HG03457 (cell line): ENCODE measurements around the gene DDX4.
A peak's percentile ranks its signal among the peaks of the same experiment; 100 is the strongest.
"Not testable (repeated sequence)": the region's sequence is repeated elsewhere in the genome, so short reads cannot be mapped to it uniquely, and the experiment has no call there.

Experiments used
- ATAC-seq: cut with Tn5 transposase; IDR thresholded peaks from one replicate; pipeline ENCODE4 v1.9.1; 2021; ENCODE audit warnings: moderate number of reproducible peaks; ENCODE audit not compliant: unreplicated experiment

DDX4 gene

GRCh38 chr5:55720188-55720703 is 17.6 kb upstream of the DDX4 start:
- no peak for ATAC-seq

- ATAC-seq: no peak
These were observed 13.6 kb upstream of the DDX4 start for GRCh38 chr5:55724281-55724680.

- ATAC-seq: no peak
These were observed 6.0 kb upstream of the DDX4 start for GRCh38 chr5:55731848-55732247.

GRCh38 chr5:55732585-55732984 is 5.3 kb upstream of the DDX4 start:
- no peak for ATAC-seq

- ATAC-seq: no peak
These were observed 3.2 kb upstream of the DDX4 start for GRCh38 chr5:55734658-55735057.

- ATAC-seq: no peak
These were observed 4.9 kb downstream of the DDX4 start for GRCh38 chr5:55742778-55743177.

GRCh38 chr5:55747778-55748318 is 10.0 kb downstream of the DDX4 start:
- ATAC-seq: no peak

GRCh38 chr5:55749387-55749786 is 11.5 kb downstream of the DDX4 start:
- ATAC-seq: no peak

- ATAC-seq: no peak
These were observed 12.2 kb downstream of the DDX4 start for GRCh38 chr5:55750063-55750462.

GRCh38 chr5:55750499-55750898 is 12.6 kb downstream of the DDX4 start:
- no peak for ATAC-seq

GRCh38 chr5:55758231-55758630 is 20.4 kb downstream of the DDX4 start:
- ATAC-seq: no peak

- ATAC-seq: no peak
These were observed 20.9 kb downstream of the DDX4 start for GRCh38 chr5:55758714-55759113.

- not testable (repeated sequence) for ATAC-seq
These were observed 23.9 kb downstream of the DDX4 start for GRCh38 chr5:55761721-55762120.

- ATAC-seq: peak; percentile 65
These were observed 26.0 kb downstream of the DDX4 start for GRCh38 chr5:55763746-55764420.

GRCh38 chr5:55768279-55768678 is 30.4 kb downstream of the DDX4 start:
- ATAC-seq: no peak

GRCh38 chr5:55771175-55771655 is 33.4 kb downstream of the DDX4 start:
- no peak for ATAC-seq

GRCh38 chr5:55773057-55773456 is 35.2 kb downstream of the DDX4 start:
- no peak for ATAC-seq

- ATAC-seq: no peak
These were observed 39.5 kb downstream of the DDX4 start for GRCh38 chr5:55777332-55777731.

GRCh38 chr5:55800924-55801323 is 63.1 kb downstream of the DDX4 start:
- no peak for ATAC-seq

GRCh38 chr5:55808814-55809213 is 71.0 kb downstream of the DDX4 start:
- not testable (repeated sequence) for ATAC-seq

- ATAC-seq: not testable (repeated sequence)
These were observed 78.1 kb downstream of the DDX4 start for GRCh38 chr5:55815939-55816338.

- ATAC-seq: no peak
These were observed 78.5 kb downstream of the DDX4 start for GRCh38 chr5:55816342-55816741.

GRCh38 chr5:55817030-55817429 is 79.2 kb downstream of the DDX4 start:
- no peak for ATAC-seq
